Measurements from ENCODE around the gene TFDP2.

DNA sequence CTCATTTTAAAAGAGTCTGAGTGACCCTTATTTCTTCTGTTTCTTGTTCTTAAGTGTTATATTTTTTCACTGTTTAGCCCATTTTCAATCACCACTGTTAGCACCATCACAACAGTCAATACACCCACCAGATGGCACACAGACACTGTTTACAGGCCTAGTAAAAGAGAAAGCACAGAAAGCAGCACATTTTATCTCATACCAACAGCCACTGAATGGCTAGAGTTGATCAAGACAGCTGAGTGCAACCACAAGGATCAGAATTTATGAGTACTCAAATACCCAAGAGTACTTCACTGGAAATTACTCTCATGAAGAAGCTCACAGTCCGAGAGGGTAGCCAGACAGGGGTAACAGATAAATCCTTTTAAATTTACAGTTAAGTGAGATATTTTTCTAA, 127.0 kb downstream of the TFDP2 start:
- TF ChIP-seq POLR2A (IDR thresholded peaks at IDR 0.05), result no peak
- TF ChIP-seq, protein P1, sequence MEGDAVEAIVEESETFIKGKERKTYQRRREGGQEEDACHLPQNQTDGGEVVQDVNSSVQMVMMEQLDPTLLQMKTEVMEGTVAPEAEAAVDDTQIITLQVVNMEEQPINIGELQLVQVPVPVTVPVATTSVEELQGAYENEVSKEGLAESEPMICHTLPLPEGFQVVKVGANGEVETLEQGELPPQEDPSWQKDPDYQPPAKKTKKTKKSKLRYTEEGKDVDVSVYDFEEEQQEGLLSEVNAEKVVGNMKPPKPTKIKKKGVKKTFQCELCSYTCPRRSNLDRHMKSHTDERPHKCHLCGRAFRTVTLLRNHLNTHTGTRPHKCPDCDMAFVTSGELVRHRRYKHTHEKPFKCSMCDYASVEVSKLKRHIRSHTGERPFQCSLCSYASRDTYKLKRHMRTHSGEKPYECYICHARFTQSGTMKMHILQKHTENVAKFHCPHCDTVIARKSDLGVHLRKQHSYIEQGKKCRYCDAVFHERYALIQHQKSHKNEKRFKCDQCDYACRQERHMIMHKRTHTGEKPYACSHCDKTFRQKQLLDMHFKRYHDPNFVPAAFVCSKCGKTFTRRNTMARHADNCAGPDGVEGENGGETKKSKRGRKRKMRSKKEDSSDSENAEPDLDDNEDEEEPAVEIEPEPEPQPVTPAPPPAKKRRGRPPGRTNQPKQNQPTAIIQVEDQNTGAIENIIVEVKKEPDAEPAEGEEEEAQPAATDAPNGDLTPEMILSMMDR (IDR thresholded peaks at IDR 0.05), result peak in 2 of 4 experiments; percentile 19 to 25
